H7 (cell line): ENCODE measurements around the gene CPT1C. TPM values are rescaled to one million over a fixed set of nuclear protein-coding genes. Genes with fewer than 3 reads are reported as not detected.
"Not testable (repeated sequence)": the region's sequence is repeated elsewhere in the genome, so short reads cannot be mapped to it uniquely, and the experiment has no call there.

Experiments
- DNase-seq: peaks from one replicate; pipeline ENCODE4 v3.0.0; 2012
- H3K27me3 ChIP-seq: 2 replicates; pipeline ENCODE4 v1.6.0; 2011; ENCODE audit warnings: mild to moderate bottlenecking, low read length; ENCODE audit not compliant: control insufficient read depth, insufficient read depth
- H3K36me3 ChIP-seq: replicated peaks from 2 replicates; pipeline ENCODE4 v1.5.1; 2011; ENCODE audit warnings: low read length; ENCODE audit not compliant: control insufficient read depth, insufficient read depth
- H3K4me3 ChIP-seq: 2 replicates; pipeline ENCODE4 v1.5.1; 2011; ENCODE audit warnings: low read depth, mild to moderate bottlenecking, control low read depth, low read length, moderate library complexity; ENCODE audit not compliant: insufficient read depth
- total RNA-seq: library from RNA; depleted of rRNA; stranded (reverse); fragments of >200 nt; shearing (Covaris generic); gene quantifications from 2 replicates; pipeline ENCODE4 v1.2.3, GENCODE V29; 2014

Gene CPT1C
- total RNA-seq, 1 experiment from 2014 or later = 25.8 TPM

GRCh38 chr19:49696865-49697264, 5.9 kb downstream of the CPT1C start:
- Histone ChIP-seq H3K4me3 (no peak overlapping the region), H3K27me3 (no peaks in the 10 kb centered on the region), H3K36me3 (peaks cover 6% of the 10 kb centered on the region)
- no peak for DNase-seq

GRCh38 chr19:49699364-49699763, 8.4 kb downstream of the CPT1C start:
- Histone ChIP-seq H3K4me3 (no peak overlapping the region), H3K27me3 (no peaks in the 10 kb centered on the region), H3K36me3 (peaks cover 4% of the 10 kb centered on the region)
- no peak for DNase-seq

GRCh38 chr19:49700563-49700962, 9.6 kb downstream of the CPT1C start:
- DNase-seq = no peak
- no peaks in the 10 kb centered on the region for H3K27me3 ChIP-seq
- no peak overlapping the region for H3K4me3 ChIP-seq
- H3K36me3 ChIP-seq = peaks cover 7% of the 10 kb centered on the region

- no peak overlapping the region for H3K4me3 ChIP-seq
- DNase-seq = peak; percentile 35
- no peaks in the 10 kb centered on the region for H3K27me3 ChIP-seq
- H3K36me3 ChIP-seq = peaks cover 8% of the 10 kb centered on the region
These were observed 10.4 kb downstream of the CPT1C start for GRCh38 chr19:49701271-49701786.

DNA sequence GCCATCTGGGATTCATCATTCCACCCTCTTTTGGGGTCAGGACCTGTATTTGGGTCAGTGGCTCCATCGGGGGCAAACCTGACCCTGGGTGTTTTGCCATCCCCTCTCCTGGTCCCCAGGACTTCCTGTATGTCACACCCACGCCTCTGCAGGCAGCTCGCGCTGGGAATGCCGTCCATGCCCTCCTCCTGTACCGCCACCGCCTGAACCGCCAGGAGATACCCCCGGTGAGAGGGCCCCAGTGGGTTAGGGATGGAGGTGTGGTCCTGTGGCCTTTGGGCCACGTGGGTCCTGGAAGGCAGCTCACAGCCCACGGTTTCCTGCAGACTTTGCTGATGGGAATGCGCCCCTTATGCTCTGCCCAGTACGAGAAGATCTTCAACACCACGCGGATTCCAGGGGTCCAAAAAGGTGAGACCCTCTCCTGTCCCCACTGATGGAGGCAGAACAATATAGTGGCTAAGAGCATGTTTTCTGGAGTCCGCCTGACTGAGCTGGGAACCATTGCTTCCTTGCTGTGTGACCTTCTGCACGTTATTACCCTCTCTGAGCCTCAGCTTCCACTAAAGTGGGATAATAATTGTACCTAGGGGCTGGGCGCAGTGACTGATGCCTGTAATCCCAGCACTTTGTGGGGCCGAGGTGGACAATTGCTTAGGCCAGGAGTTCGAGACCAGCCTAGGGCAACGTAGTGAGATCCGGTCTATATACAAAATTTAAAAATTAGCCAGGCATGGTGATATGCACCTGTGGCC, 14.1 kb downstream of the CPT1C start:
- Histone ChIP-seq H3K36me3 (peaks cover 5% of the 10 kb centered on the region), H3K4me3 (no peak overlapping the region), H3K27me3 (no peaks in the 10 kb centered on the region)
- DNase-seq = no peak

- no peak for DNase-seq
- peaks cover 5% of the 10 kb centered on the region for H3K36me3 ChIP-seq
- H3K27me3 ChIP-seq = no peaks in the 10 kb centered on the region
- H3K4me3 ChIP-seq = no peak overlapping the region
These were observed 15.0 kb downstream of the CPT1C start for GRCh38 chr19:49705919-49706318.

- no peak for DNase-seq
- peaks cover 4% of the 10 kb centered on the region for H3K36me3 ChIP-seq
- H3K4me3 ChIP-seq = no peak overlapping the region
- no peaks in the 10 kb centered on the region for H3K27me3 ChIP-seq
These were observed 19.5 kb downstream of the CPT1C start for GRCh38 chr19:49710372-49710951.

DNA sequence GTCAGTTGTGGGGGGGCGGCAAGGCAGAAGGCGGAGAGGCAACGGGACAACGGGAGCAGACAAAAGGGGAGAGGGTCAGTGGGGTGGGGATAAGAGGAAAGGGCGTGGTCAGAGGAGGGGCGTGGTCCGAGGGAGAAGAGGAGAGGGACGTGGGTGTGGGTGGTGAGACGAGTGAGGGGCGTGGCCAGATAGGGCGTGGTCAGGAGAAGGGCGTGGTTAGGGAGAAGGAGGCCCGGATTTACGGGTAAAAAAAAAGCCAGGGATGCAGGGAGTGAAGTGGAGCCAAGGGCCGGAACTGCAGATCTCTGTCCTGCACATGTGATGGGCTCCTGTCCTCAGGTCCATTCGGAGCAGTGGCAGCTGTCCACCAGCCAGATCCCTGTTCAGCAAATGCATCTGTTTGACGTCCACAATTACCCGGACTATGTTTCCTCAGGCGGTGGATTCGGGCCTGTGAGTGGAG, 21.5 kb downstream of the CPT1C start:
- Histone ChIP-seq H3K4me3 (peak overlapping the region; percentile 25; the same call in 1 of the 2 replicates), H3K27me3 (no peaks in the 10 kb centered on the region), H3K36me3 (peaks cover 3% of the 10 kb centered on the region)
- DNase-seq = peak; percentile 92

DNA sequence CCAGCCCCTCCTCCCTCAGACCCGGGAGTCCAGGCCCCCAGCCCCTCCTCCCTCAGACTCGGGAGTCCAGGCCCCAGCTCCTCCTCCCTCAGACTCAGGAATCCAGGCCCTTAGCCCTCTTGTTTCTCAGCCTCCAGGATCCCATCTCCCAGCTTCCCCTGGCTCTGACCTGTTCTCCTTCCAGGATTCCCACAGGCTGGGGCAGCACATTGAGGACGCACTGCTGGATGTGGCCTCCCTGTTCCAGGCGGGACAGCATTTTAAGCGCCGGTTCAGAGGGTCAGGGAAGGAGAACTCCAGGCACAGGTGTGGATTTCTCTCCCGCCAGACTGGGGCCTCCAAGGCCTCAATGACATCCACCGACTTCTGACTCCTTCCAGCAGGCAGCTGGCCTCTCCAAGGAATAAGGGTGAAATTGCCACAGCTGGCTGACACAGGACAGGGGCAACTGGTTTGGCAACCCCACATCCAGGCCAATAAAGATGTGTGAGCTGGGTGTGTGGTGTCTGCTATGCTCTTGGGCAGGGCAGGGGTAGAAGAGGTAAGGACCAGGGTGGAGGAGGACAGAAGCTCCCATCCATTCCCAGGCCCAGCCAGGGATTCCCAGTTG, 22.4 kb downstream of the CPT1C start:
- Histone ChIP-seq H3K4me3 (no peak overlapping the region), H3K27me3 (no peaks in the 10 kb centered on the region), H3K36me3 (peaks cover 3% of the 10 kb centered on the region)
- DNase-seq = no peak

DNA sequence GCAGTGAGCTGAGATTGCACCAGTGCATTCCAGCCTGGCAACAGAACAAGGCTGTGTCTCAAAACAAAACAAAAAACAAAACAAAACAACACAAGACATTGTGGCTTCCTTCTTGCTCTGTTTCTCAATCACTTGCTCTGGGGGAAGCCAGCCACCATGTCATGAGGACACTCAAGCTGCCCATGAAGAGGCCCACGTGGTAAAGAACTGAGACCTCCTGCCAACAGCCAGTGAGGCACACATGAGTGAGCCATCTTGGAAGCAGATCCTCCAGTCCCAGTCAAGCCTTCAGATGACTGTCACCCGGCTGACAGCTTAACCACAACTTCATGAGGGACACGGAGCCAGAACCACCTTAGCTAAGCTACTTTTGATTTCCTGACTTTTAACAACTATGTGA, 25.2 kb downstream of the CPT1C start:
- no peak overlapping the region for H3K4me3 ChIP-seq
- H3K27me3 ChIP-seq = no peaks in the 10 kb centered on the region
- DNase-seq = no peak
- H3K36me3 ChIP-seq = peaks cover 1% of the 10 kb centered on the region

DNA sequence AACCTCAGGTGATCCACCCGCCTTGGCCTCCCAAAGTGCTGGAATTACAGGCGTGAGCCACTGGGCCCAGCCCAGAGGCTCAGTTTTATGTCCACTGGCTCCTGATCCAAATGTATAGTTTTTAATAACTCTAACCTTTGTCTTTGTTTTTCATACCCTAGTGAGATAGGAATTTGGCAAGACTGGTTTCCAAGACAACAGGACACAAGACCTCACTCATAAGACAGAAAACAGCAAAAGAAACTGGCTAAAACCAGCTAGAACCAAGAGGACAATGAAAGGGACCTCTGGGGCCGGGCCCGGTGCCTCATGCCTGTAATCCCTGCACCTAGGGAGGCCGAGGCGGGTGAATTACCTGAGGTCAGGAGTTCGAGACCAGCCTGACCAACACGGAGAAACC, 27.6 kb downstream of the CPT1C start:
- DNase-seq = no peak

GRCh38 chr19:49718991-49719390, 28.1 kb downstream of the CPT1C start:
- no peak for DNase-seq
- Histone ChIP-seq H3K27me3 (no peaks in the 10 kb centered on the region), H3K4me3 (no peak overlapping the region), H3K36me3 (no peaks in the 10 kb centered on the region)

More for the DNA sequence above, 27.6 kb downstream of the CPT1C start:
- Histone ChIP-seq H3K27me3 (no peaks in the 10 kb centered on the region), H3K4me3 (no peak overlapping the region), H3K36me3 (no peaks in the 10 kb centered on the region; the same call in 1 of the 2 replicates)

DNA sequence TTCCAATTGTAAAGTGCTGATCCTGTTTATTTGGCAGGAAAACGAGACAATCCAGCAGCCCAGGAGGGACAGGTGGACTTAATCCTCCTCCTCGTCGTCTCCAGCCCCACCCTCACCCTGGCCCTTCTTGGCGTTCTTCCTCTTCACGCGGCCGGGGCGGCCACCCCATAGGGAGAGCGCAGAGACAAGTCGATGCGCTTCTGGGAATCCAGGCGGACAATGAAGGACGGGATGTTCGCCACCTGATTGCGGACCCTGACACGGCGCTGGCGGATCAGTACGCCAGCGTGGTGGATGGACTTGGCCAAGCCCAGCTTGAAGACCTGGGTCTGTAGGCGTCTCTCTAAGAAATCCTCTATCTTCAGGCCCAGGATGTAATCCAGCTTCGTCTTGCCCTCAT, 28.5 kb downstream of the CPT1C start:
- not testable (repeated sequence) for H3K27me3 ChIP-seq, DNase-seq, H3K36me3 ChIP-seq, H3K4me3 ChIP-seq

GRCh38 chr19:49727217-49728030, 36.5 kb downstream of the CPT1C start:
- H3K36me3 ChIP-seq = no peaks in the 10 kb centered on the region
- no peak for DNase-seq
- H3K4me3 ChIP-seq = no peak overlapping the region
- H3K27me3 ChIP-seq = no peaks in the 10 kb centered on the region
